Brain microvascular endothelial cell (primary cell): Measurements from ENCODE around the gene ATG4A.

ENCODE experiments used
- DNase-seq: peaks from one replicate; pipeline ENCODE4 v3.0.0-alpha.2; 2020
- H3K27ac ChIP-seq: fragments of 250-450 bp; sonication (Bioruptor Pico); 2 replicates; pipeline ENCODE4 v1.5.1; 2020; ENCODE audit warnings: mild to moderate bottlenecking, moderate library complexity
- H3K27me3 ChIP-seq: fragments of 250-450 bp; sonication (Bioruptor Pico); replicated peaks from 2 replicates; pipeline ENCODE4 v1.5.1; 2020; ENCODE audit warnings: mild to moderate bottlenecking
- H3K36me3 ChIP-seq: fragments of 250-450 bp; sonication (Bioruptor Pico); replicated peaks from 2 replicates; pipeline ENCODE4 v1.5.1; 2020; ENCODE audit warnings: mild to moderate bottlenecking
- H3K4me3 ChIP-seq: 2 replicates; pipeline ENCODE4 v1.5.1; 2011; ENCODE audit warnings: low read depth, mild to moderate bottlenecking, control low read depth, low read length, moderate library complexity
- CTCF ChIP-seq: IDR thresholded peaks from 2 replicates; pipeline ENCODE4 v1.5.1; 2011; ENCODE audit warnings: low read depth, mild to moderate bottlenecking, moderate library complexity, low read length, control low read depth, inconsistent platforms; ENCODE audit errors: missing control alignments
- in situ Hi-C: cut with HindIII; loops from 2 replicates; pipeline ENCODE4 v1.10.0; 2017; ENCODE audit warnings: low sequenced_read_pairs, low pct_ligation_motif_present

The ATG4A gene

GRCh38 chrX:108132034-108132433, 40.5 kb downstream of the ATG4A start:
- Histone ChIP-seq H3K36me3 (no peaks in the 10 kb centered on the region), H3K4me3 (no peak overlapping the region), H3K27ac (peak overlapping the region; percentile 33), H3K27me3 (no peaks in the 10 kb centered on the region)
- no peak for DNase-seq
- TF ChIP-seq CTCF: no peak
- in situ Hi-C loops: no loop called here

GRCh38 chrX:108132876-108133275, 41.3 kb downstream of the ATG4A start:
- H3K4me3 ChIP-seq: no peak overlapping the region
- TF ChIP-seq CTCF: no peak
- H3K27ac ChIP-seq: no peak overlapping the region
- no peaks in the 10 kb centered on the region for H3K27me3 ChIP-seq
- no peaks in the 10 kb centered on the region for H3K36me3 ChIP-seq
- DNase-seq: no peak
- in situ Hi-C loops: no loop called here

GRCh38 chrX:108134724-108135123, 43.1 kb downstream of the ATG4A start:
- TF ChIP-seq CTCF: no peak
- in situ Hi-C loops: no loop called here
- no peak overlapping the region for H3K4me3 ChIP-seq
- H3K27ac ChIP-seq: no peak overlapping the region
- H3K27me3 ChIP-seq: no peaks in the 10 kb centered on the region
- H3K36me3 ChIP-seq: no peaks in the 10 kb centered on the region
- no peak for DNase-seq

GRCh38 chrX:108138814-108139702, 47.5 kb downstream of the ATG4A start:
- no peak for DNase-seq
- Histone ChIP-seq H3K36me3 (no peaks in the 10 kb centered on the region), H3K27ac (no peak overlapping the region), H3K27me3 (no peaks in the 10 kb centered on the region), H3K4me3 (no peak overlapping the region)
- peak; percentile 65 for TF ChIP-seq CTCF
- in situ Hi-C loops: no loop called here

GRCh38 chrX:108148524-108148923, 56.9 kb downstream of the ATG4A start:
- in situ Hi-C loops: no loop called here
- Histone ChIP-seq H3K36me3 (no peaks in the 10 kb centered on the region), H3K27me3 (no peaks in the 10 kb centered on the region), H3K4me3 (no peak overlapping the region), H3K27ac (no peak overlapping the region)
- DNase-seq: no peak
- TF ChIP-seq CTCF: no peak

- no peak for TF ChIP-seq CTCF
- in situ Hi-C loops: no loop called here
- no peak overlapping the region for H3K4me3 ChIP-seq
- no peaks in the 10 kb centered on the region for H3K36me3 ChIP-seq
- H3K27ac ChIP-seq: no peak overlapping the region
- H3K27me3 ChIP-seq: no peaks in the 10 kb centered on the region
- DNase-seq: no peak
These were observed 64.5 kb downstream of the ATG4A start for GRCh38 chrX:108156082-108156481.
